Left cardiac atrium (tissue), 4 donors: ENCODE results near the gene S100A6. TPM values are rescaled to one million over a fixed set of nuclear protein-coding genes. Genes with fewer than 3 reads are reported as not detected.
A peak's percentile ranks its signal among the peaks of the same experiment; 100 is the strongest.

Source experiments
- ATAC-seq, 2 donors: fragments of 200-7000 bp; cut with Tn5 transposase; one replicate each; pipeline ENCODE4 v1.9.1; 2020; ENCODE audit warnings: mild to moderate bottlenecking in 2 of 2, moderate library complexity in 2 of 2
- DNase-seq: peaks from one replicate; pipeline ENCODE4 v3.0.0-alpha.2; 2020
- intact Hi-C, 2 donors: fragments of 100-400 bp; cut with DNase I; formaldehyde crosslinking; loops; one replicate each; pipeline versions ENCODE4 v1.14.1 to v1.15.1; 2022 to 2023
- total RNA-seq, 2 donors: library from RNA; stranded (reverse); fragmentation: NEBNext Ultra II Directional; extraction: Animal tissue kit (Norgen Biotek cat#: 25700); gene quantifications; one replicate each; pipeline ENCODE4 v1.2.1, GENCODE V29; 2021
- donor health status: DM: no; HTN: yes; CAD: no.
- donor health status: DM: no; HTN: yes; CAD: no; lungs with severe emphysema.
- donor health status: DM: yes; HTN: yes; CAD: no.
- donor health status: Dilated cardiomyopathy.

The S100A6 gene
- total RNA-seq, 2 donors from 2014 or later, result 449 to 518 TPM

DNA sequence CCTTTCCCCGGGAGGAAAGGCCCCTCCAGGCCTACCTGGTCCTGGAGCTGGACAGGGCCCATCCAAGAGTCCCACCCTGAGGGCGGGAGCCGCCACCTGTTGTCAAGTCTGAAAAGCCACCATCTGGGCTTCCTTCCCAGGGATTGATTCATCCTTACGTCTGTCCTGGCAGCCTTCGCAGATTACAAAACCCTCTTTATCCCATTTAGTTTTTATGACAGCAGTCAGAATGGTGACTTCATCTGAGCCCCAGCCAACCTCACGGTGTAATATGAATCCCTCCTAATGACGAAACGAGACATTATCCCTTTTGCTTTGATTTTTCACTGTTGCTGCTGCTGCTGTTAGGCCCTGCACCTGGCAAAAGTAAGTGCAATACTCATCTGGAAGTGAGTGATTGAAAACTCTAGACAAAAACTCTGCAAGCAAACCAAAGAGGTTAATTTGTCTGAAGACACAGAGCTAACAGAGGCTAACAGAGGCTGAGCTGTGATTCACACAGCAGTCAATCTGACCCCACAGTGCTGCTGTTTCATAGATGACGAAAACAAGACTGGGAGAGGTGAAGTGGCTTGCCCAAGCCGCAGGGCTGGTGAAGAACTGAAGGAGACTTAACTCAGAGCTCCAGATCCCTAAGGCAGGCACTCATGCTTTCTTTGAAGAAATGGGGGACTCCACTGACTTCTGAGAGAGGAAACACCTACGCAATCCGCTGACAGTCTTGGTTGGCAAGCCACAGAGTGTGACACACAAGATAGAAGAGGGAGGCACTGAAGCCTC lies 45.3 kb downstream of the S100A6 start:
- DNase-seq (peak; percentile 76), ATAC-seq (peak; percentile 46 to 85)
- intact Hi-C loops, result loop anchor here in 1 of 2 donors (5.0 kb wide), 1 partner anchor 138 kb away; no protein-coding TSS in a partner anchor

DNA sequence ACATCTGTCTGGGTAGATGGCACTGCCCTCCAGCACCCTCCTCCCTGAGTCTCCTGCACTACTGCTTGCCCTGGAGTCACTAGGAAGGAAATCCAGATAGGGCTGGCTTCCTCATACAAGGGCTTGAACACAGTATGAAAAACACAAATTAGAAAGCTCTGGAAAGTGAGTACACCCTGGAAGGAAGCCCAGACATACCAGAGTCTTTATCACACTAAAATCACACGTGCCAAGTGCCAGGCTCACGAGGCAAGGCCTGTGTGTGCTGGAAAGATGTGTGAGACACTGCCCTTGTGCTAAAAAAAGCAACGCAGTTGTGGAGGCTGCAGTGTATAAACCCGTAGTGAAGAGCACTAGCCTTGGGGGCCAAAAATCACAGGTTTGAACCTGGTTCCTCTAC lies 47.1 kb downstream of the S100A6 start:
- ATAC-seq (peak; percentile 47 to 61), DNase-seq (no peak)
- intact Hi-C loops, result no loop called here

DNA sequence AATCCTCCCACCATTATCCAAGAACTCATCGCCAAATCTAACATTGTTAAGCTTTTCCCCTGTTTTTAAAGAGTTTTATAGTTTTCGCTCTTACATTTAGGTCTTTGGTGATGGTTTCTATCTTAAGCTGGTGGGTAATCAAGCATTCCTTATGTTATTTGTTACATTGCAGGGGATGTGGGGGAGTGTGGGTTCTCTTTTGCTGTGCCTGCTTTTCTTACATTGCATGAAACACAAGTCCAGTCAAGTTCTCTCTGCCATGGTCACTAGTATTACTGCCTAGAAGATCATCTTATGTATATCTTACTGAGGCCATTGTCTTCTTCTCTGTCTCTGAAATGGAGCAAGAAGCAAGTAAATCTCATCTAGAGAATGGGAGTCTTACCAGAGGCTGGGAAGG lies 48.1 kb downstream of the S100A6 start:
- no peak for DNase-seq
- no peak for ATAC-seq
- intact Hi-C loops, result no loop called here

DNA sequence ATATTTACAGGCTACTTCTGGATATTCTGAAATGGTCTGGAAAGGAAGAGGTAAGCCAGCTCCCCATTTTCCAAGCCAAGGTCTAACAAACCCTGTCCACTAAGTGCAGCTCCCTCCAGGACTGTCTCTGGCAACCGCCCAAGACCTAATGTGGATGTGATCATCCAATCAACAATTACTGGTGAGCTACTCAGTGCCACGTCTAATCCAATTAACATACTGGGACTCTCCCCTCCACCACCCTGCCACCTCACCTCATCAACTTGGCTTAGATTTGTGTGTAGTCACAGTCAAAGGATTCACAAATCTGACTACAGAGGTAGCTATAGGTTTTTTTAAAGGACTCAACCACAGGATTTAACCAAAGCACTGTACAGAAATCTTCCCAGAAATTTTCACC lies 49.9 kb downstream of the S100A6 start:
- DNase-seq (no peak), ATAC-seq (no peak)
- intact Hi-C loops, result no loop called here

Other genes starting within 250 kb of the S100A6 start
- gene PGLYRP3, start 223.0 kb downstream of the S100A6 start, total RNA-seq, result not detected
- gene PGLYRP4, start 187.2 kb downstream of the S100A6 start, total RNA-seq, result not detected
- gene S100A9, start 178.1 kb downstream of the S100A6 start, total RNA-seq, result 100 to 1,000 TPM; 184 to 529 TPM
- 1 to 10 TPM; 5.2 to 8.8 TPM for gene S100A12, start 160.4 kb downstream of the S100A6 start, total RNA-seq
- 100 to 1,000 TPM; 112 to 201 TPM for gene S100A8, start 144.9 kb downstream of the S100A6 start, total RNA-seq
- gene S100A7A, start 119.5 kb downstream of the S100A6 start, total RNA-seq, result not detected
- gene S100A7, start 75.3 kb downstream of the S100A6 start, total RNA-seq, result not detected
- gene S100A5, start 4.9 kb upstream of the S100A6 start, total RNA-seq, result not detected
- gene S100A4, start 9.8 kb upstream of the S100A6 start, total RNA-seq, result 100 to 1,000 TPM; 206 to 332 TPM
- 1 to 10 TPM in 1 of 2 donors, under 1 TPM in 1; 0.77 to 3.3 TPM for gene S100A3, start 13.3 kb upstream of the S100A6 start, total RNA-seq
- gene S100A2, start 29.9 kb upstream of the S100A6 start, total RNA-seq, result under 1 TPM in 1 of 2 donors, not detected in 1; 0.84 TPM
- 10 to 100 TPM; 48.2 to 64.7 TPM for gene S100A16, start 77.1 kb upstream of the S100A6 start, total RNA-seq
- gene S100A14, start 80.3 kb upstream of the S100A6 start, total RNA-seq, result 1 to 10 TPM; 1.8 to 5.8 TPM
- 100 to 1,000 TPM; 169 to 197 TPM for gene S100A13, start 91.5 kb upstream of the S100A6 start, total RNA-seq
- gene S100A1, start 92.4 kb upstream of the S100A6 start, total RNA-seq, result 1,000 to 10,000 TPM; 1,254 to 1,508 TPM
- 10 to 100 TPM; 60.1 to 61.9 TPM for gene CHTOP, start 98.1 kb upstream of the S100A6 start, total RNA-seq
- gene SNAPIN, start 122.7 kb upstream of the S100A6 start, total RNA-seq, result 10 to 100 TPM; 45.3 to 46.0 TPM
- 10 to 100 TPM; 63.7 to 91.7 TPM for gene ILF2, start 135.0 kb upstream of the S100A6 start, total RNA-seq
- gene NPR1, start 142.7 kb upstream of the S100A6 start, total RNA-seq, result 10 to 100 TPM; 28.5 to 39.0 TPM
- gene INTS3, start 192.1 kb upstream of the S100A6 start, total RNA-seq, result 10 to 100 TPM; 28.2 to 34.1 TPM
- 10 to 100 TPM; 22.9 to 26.5 TPM for gene SLC27A3, start 239.4 kb upstream of the S100A6 start, total RNA-seq